Endothelial cell of umbilical vein (primary cell): Measurements from ENCODE around the gene TAX1BP3. TPM values are rescaled to one million over a fixed set of nuclear protein-coding genes. Genes with fewer than 3 reads are reported as not detected.

Experiments
- BruUV-seq: library from RNA; stranded (reverse); fragments of 400-500 nt; replicated peaks from 2 replicates; lab custom pipeline; 2021; lab: Mats Ljungman, UMichigan
- CTCF ChIA-PET: fragments of 300-600, 350-600 bp; sonication (Branson Sonifier 250); formaldehyde crosslinking; loops from one replicate; lab custom pipeline; 2021; ENCODE audit warnings: antibody characterized with exemption, inconsistent platforms; lab: Charles Lee
- POLR2A ChIA-PET: fragments of 300-600, 350-600 bp; sonication (Branson Sonifier 250); formaldehyde crosslinking; loops from one replicate; lab custom pipeline; 2021; ENCODE audit warnings: antibody characterized with exemption, inconsistent platforms; lab: Charles Lee
- DNase-seq: peaks from one replicate; pipeline ENCODE4 v3.0.0-alpha.2; 2011; ENCODE audit warnings: low read depth, low spot score
- FAIRE-seq: peaks from 2 replicates; lab custom pipeline; 2011; peaks lifted over from hg19 to GRCh38; lab: Jason Lieb, UNC
- H2AFZ ChIP-seq: 2 replicates; pipeline ENCODE4 v1.6.0; 2012; ENCODE audit warnings: low read depth, low read length, control low read depth, inconsistent platforms
- H3K27ac ChIP-seq: 2 replicates; pipeline ENCODE4 v1.5.1; 2011; ENCODE audit warnings: low read depth, mild to moderate bottlenecking, control low read depth, low read length, moderate library complexity; ENCODE audit not compliant: insufficient read depth
- H3K27me3 ChIP-seq, 2 experiments: 2 replicates each; pipeline versions ENCODE4 v1.6.0 to v1.6.1; 2011; ENCODE audit warnings: low read length in 2 of 2, mixed read lengths in 1 of 2; ENCODE audit not compliant: control insufficient read depth in 2 of 2, insufficient read depth in 2 of 2
- H3K36me3 ChIP-seq, 2 experiments: 2 replicates in 1 of 2; 3 replicates in 1 of 2; pipeline ENCODE4 v1.5.1; 2011; ENCODE audit warnings: low read length in 2 of 2, mild to moderate bottlenecking in 1 of 2, moderate library complexity in 1 of 2; ENCODE audit not compliant: control insufficient read depth in 2 of 2, insufficient read depth in 2 of 2; ENCODE audit errors: extremely low read depth in 1 of 2
- H3K4me1 ChIP-seq: 3 replicates; pipeline ENCODE4 v1.5.1; 2011; ENCODE audit warnings: mild to moderate bottlenecking, low read length; ENCODE audit not compliant: control insufficient read depth, insufficient read depth; ENCODE audit errors: extremely low read depth
- H3K4me2 ChIP-seq: 2 replicates; pipeline ENCODE4 v1.6.1; 2011; ENCODE audit warnings: low read length, control low read depth, mixed read lengths; ENCODE audit not compliant: insufficient read depth
- H3K4me3 ChIP-seq, 3 experiments: fragments of 200-600 bp in 1 of 3; sonication (generic), shearing (Covaris generic) in 1 of 3; replicated peaks in 1 of 3; 2 replicates each; pipeline ENCODE4 v1.5.1; 2011 to 2016; ENCODE audit warnings: control low read depth in 3 of 3, low read length in 3 of 3, mild to moderate bottlenecking in 2 of 3, inconsistent platforms in 1 of 3, low read depth in 1 of 3, moderate library complexity in 1 of 3; ENCODE audit not compliant: insufficient read depth in 1 of 3
- H3K79me2 ChIP-seq: 2 replicates; pipeline ENCODE4 v1.6.0; 2012; ENCODE audit warnings: low read length, inconsistent platforms; ENCODE audit not compliant: control insufficient read depth, insufficient read depth
- H3K9ac ChIP-seq: replicated peaks from 2 replicates; pipeline ENCODE3; 2011; ENCODE audit warnings: low read length, control low read depth; ENCODE audit not compliant: insufficient read depth; ENCODE audit errors: extremely low read depth
- H3K9me1 ChIP-seq: replicated peaks from 3 replicates; pipeline ENCODE4 v1.6.0; 2011; ENCODE audit warnings: mild to moderate bottlenecking, low read length; ENCODE audit not compliant: control insufficient read depth, insufficient read depth; ENCODE audit errors: extremely low read depth
- H3K9me3 ChIP-seq: replicated peaks from 2 replicates; pipeline ENCODE4 v1.5.1; 2012; ENCODE audit warnings: low read length, inconsistent platforms; ENCODE audit not compliant: control insufficient read depth, insufficient read depth
- H4K20me1 ChIP-seq: replicated peaks from 2 replicates; pipeline ENCODE3; 2011; ENCODE audit warnings: mild to moderate bottlenecking, low read length; ENCODE audit not compliant: control insufficient read depth, insufficient read depth; ENCODE audit errors: extremely low read depth
- EZH2 ChIP-seq: IDR thresholded peaks from 2 replicates; pipeline ENCODE4 v1.6.1; 2012; ENCODE audit warnings: borderline replicate concordance, low read depth, mild to moderate bottlenecking, moderate library complexity, low read length, inconsistent platforms; ENCODE audit not compliant: severe bottlenecking
- FOS ChIP-seq: IDR thresholded peaks from 2 replicates; pipeline ENCODE4 v1.6.1; 2011; ENCODE audit warnings: mild to moderate bottlenecking, low read length, moderate library complexity, borderline replicate concordance; ENCODE audit not compliant: insufficient read depth
- GATA2 ChIP-seq: IDR thresholded peaks from 2 replicates; pipeline ENCODE4 v1.7.0; 2011; ENCODE audit warnings: low read depth, mild to moderate bottlenecking, moderate library complexity, mixed read lengths, low read length; ENCODE audit not compliant: insufficient read length, insufficient read depth
- JUN ChIP-seq: IDR thresholded peaks from 2 replicates; pipeline ENCODE4 v1.6.1; 2011; ENCODE audit warnings: borderline replicate concordance, low read depth; ENCODE audit not compliant: insufficient read length, insufficient read depth
- MYC ChIP-seq: IDR thresholded peaks from one replicate; pipeline ENCODE4 v1.6.1; 2011; ENCODE audit warnings: mild to moderate bottlenecking, low read depth, low read length
- POLR2A ChIP-seq: IDR thresholded peaks from 2 replicates; pipeline ENCODE4 v1.6.1; 2012; ENCODE audit warnings: low read depth, mild to moderate bottlenecking, control low read depth, low read length
- POLR2AphosphoS5 ChIP-seq: IDR thresholded peaks from 2 replicates; pipeline ENCODE4 v1.6.1; 2012; ENCODE audit warnings: low read depth, mild to moderate bottlenecking, control low read depth, low read length, moderate library complexity; ENCODE audit not compliant: insufficient read depth
- dilution Hi-C: fragments of 300-500 bp; cut with MboI; formaldehyde crosslinking; loops from one replicate; pipeline ENCODE4 v1.15.0; 2019; ENCODE audit warnings: low sequenced_read_pairs; ENCODE audit not compliant: extremely low pct_ligation_motif_present
- intact Hi-C: fragments of 100-400 bp; cut with micrococcal nuclease; formaldehyde crosslinking; loops from one replicate; pipeline ENCODE4 v1.10.0; 2022
- polyA plus RNA-seq, 4 experiments: library from polyadenylated mRNA; depleted of rRNA in 3 of 4; stranded (reverse) in 3 of 4; unstranded in 1 of 4; fragments of >200 nt; gene quantifications; 2 replicates each; pipeline versions ENCODE4 v1.2.1 to v1.2.3, GENCODE V29; 2011 to 2012; ENCODE audit warnings: missing spikeins in 1 of 4
- total RNA-seq: library from RNA; stranded (reverse); gene quantifications from 2 replicates; pipeline ENCODE4 v1.2.3, GENCODE V29; 2021
- TF ChIP-seq, protein P1 (sequence below), 2 donors: IDR thresholded peaks; 1 replicate in 1 of 2; 2 replicates in 1 of 2; pipeline ENCODE4 v1.5.1; 2011; ENCODE audit warnings: low read length in 2 of 2, mild to moderate bottlenecking in 2 of 2, moderate library complexity in 2 of 2, control low read depth in 1 of 2, inconsistent platforms in 1 of 2, low read depth in 1 of 2; ENCODE audit not compliant: insufficient read depth in 1 of 2; ENCODE audit errors: extremely low read depth in 1 of 2
- TF ChIP-seq, protein P2 (sequence below): IDR thresholded peaks from 2 replicates; pipeline ENCODE4 v1.6.1; 2011; ENCODE audit not compliant: insufficient read depth, insufficient read length

TAX1BP3 gene
- total and polyA plus RNA-seq, 2 donors (not counting 3 experiments of a cell fraction or from before 2014, with no cell fraction given), result 254 to 315 TPM

DNA sequence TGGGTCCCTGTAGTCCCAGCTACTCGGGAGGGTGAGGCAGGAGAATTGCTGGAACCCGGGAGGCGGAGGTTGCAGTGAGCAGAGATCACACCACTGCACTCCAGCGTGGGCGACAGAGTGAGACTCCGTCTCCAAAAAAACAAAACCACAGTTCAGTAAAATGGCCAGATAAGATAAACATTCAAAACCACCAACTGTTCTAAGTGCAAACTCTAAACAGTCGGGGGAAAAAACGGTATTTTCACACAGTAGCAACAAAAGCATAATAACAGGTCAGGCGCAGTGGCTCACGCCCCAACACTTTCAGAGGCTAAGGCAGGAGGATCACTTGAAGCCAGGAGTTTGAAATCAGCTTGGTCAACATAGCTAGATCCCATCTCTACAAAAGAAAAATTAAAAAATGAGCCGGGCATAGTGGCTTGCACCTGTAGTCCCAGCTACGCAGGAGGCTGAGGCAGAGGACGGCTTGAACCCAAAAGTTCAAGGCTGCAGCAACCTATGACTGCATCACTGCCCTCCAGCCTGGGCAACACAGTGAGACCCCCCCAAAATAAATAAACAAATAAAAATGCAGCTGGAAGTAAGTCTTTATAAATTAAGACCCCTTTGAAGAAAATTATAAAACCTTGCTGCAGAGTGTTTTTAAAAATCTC, 44.6 kb upstream of the TAX1BP3 start:
- no peak for DNase-seq
- ChIA-PET CTCF (interaction anchor here (1.1 kb wide), 1 partner anchor 10 kb away, joined by 4 read pairs; the partner anchor contains the start of gene HASPIN), POLR2A (no interaction called here)
- H3K27me3 ChIP-seq, result no peaks in the 10 kb centered on the region
- intact Hi-C loops, result no loop called here
- H3K9me1 ChIP-seq, result no peaks in the 10 kb centered on the region
- peaks cover 9 to 14% of the 10 kb centered on the region in 2 experiments for H3K36me3 ChIP-seq
- no peak overlapping the region for H2AFZ ChIP-seq
- H3K79me2 ChIP-seq, result no peaks in the 10 kb centered on the region
- dilution Hi-C loops, result no loop called here
- no peak overlapping the region for H3K27ac ChIP-seq
- FAIRE-seq, result no peak
- no TSS peak for BruUV-seq
- peaks cover 9% of the 10 kb centered on the region for H3K4me1 ChIP-seq
- H3K4me2 ChIP-seq, result no peak overlapping the region
- no peaks in the 10 kb centered on the region for H4K20me1 ChIP-seq
- no peak overlapping the region for H3K4me3 ChIP-seq
- no peak overlapping the region for H3K9ac ChIP-seq
- TF ChIP-seq POLR2AphosphoS5 (no peak), MYC (no peak), FOS (no peak), GATA2 (no peak), EZH2 (no peak), POLR2A (no peak), JUN (no peak)
- TF ChIP-seq, protein P1, sequence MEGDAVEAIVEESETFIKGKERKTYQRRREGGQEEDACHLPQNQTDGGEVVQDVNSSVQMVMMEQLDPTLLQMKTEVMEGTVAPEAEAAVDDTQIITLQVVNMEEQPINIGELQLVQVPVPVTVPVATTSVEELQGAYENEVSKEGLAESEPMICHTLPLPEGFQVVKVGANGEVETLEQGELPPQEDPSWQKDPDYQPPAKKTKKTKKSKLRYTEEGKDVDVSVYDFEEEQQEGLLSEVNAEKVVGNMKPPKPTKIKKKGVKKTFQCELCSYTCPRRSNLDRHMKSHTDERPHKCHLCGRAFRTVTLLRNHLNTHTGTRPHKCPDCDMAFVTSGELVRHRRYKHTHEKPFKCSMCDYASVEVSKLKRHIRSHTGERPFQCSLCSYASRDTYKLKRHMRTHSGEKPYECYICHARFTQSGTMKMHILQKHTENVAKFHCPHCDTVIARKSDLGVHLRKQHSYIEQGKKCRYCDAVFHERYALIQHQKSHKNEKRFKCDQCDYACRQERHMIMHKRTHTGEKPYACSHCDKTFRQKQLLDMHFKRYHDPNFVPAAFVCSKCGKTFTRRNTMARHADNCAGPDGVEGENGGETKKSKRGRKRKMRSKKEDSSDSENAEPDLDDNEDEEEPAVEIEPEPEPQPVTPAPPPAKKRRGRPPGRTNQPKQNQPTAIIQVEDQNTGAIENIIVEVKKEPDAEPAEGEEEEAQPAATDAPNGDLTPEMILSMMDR (IDR thresholded peaks at IDR 0.05; ENCODE audit: extremely low read depth in 1 of 2, insufficient read depth in 1 of 2, low read depth in 1 of 2, low read length in 2 of 2), result no peak
- TF ChIP-seq, protein P2, sequence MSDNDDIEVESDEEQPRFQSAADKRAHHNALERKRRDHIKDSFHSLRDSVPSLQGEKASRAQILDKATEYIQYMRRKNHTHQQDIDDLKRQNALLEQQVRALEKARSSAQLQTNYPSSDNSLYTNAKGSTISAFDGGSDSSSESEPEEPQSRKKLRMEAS, result no peak
- H3K9me3 ChIP-seq, result no peaks in the 10 kb centered on the region
